Spleen (tissue), 11 donors: ENCODE measurements around the gene CCDC12. TPM values are rescaled to one million over a fixed set of nuclear protein-coding genes. Genes with fewer than 3 reads are reported as not detected.

Experiments
- DNase-seq: peaks from one replicate; pipeline ENCODE4 v3.0.0-alpha.2; 2020
- H3K27ac ChIP-seq, 8 donors: fragments of 200-600 bp; sonication (generic) in 7 of 8; 1 replicate in 4 of 8; 2 replicates in 4 of 8; pipeline versions ENCODE4 v1.5.0 to v1.8.0; 2016 to 2021; ENCODE audit warnings: inconsistent platforms in 4 of 8, mild to moderate bottlenecking in 4 of 8, moderate library complexity in 1 of 8
- H3K27me3 ChIP-seq, 7 donors: fragments of 200-600 bp; sonication (generic) in 6 of 7; replicated peaks in 1 of 7; 1 replicate in 4 of 7; 2 replicates in 3 of 7; pipeline versions ENCODE4 v1.5.0 to v1.8.0; 2016 to 2021; ENCODE audit warnings: inconsistent platforms in 3 of 7, mild to moderate bottlenecking in 1 of 7
- H3K36me3 ChIP-seq, 6 donors: fragments of 200-600 bp; sonication (generic) in 5 of 6; 1 replicate in 4 of 6; 2 replicates in 2 of 6; pipeline versions ENCODE4 v1.5.0 to v1.8.0; 2016 to 2021; ENCODE audit warnings: inconsistent platforms in 2 of 6
- H3K4me1 ChIP-seq, 6 donors: fragments of 200-600 bp; sonication (generic) in 5 of 6; 1 replicate in 3 of 6; 2 replicates in 3 of 6; pipeline versions ENCODE4 v1.5.0 to v1.8.0; 2016 to 2021; ENCODE audit warnings: inconsistent platforms in 3 of 6
- H3K4me3 ChIP-seq, 8 donors: fragments of 200-600 bp; sonication (generic) in 7 of 8; 1 replicate in 4 of 8; 2 replicates in 4 of 8; pipeline versions ENCODE4 v1.5.0 to v1.8.0; 2016 to 2021; ENCODE audit warnings: inconsistent platforms in 4 of 8, mild to moderate bottlenecking in 4 of 8, moderate library complexity in 2 of 8
- H3K9me3 ChIP-seq, 8 donors: fragments of 200-600 bp; sonication (generic) in 7 of 8; 1 replicate in 4 of 8; 2 replicates in 4 of 8; pipeline versions ENCODE4 v1.5.0 to v1.8.0; 2016 to 2021; ENCODE audit warnings: inconsistent platforms in 4 of 8
- POLR2A ChIP-seq, 3 donors: fragments of 450-650 bp; IDR thresholded peaks; one replicate each; pipeline ENCODE4 v1.5.1; 2017; ENCODE audit warnings: antibody characterized with exemption in 3 of 3, mild to moderate bottlenecking in 1 of 3
- POLR2AphosphoS5 ChIP-seq, 3 donors: sonication (generic); formaldehyde crosslinking; IDR thresholded peaks; one replicate each; pipeline ENCODE4 v1.5.1; 2017; ENCODE audit warnings: antibody characterized with exemption in 3 of 3
- WGBS, 5 donors: extraction: QIAGEN DNeasy Blood & Tissue Kit in 3 of 5; methylation state at CpG; one replicate each; pipeline versions ENCODE4 v1.1.5 to v1.1.7; 2013 to 2018; 5-methylcytosine and 5-hydroxymethylcytosine counted together
- intact Hi-C: fragments of 100-400 bp; cut with DNase I; formaldehyde crosslinking; loops from one replicate; pipeline ENCODE4 v1.15.0; 2023; ENCODE audit warnings: low total_unique reads
- polyA plus RNA-seq, 3 donors: library from polyadenylated mRNA; stranded (reverse); fragments of 200-250 nt; gene quantifications; one replicate each; pipeline ENCODE4 v1.2.1, GENCODE V29; 2013
- total RNA-seq, 7 donors: library from RNA; depleted of rRNA in 3 of 7; stranded (reverse); fragments of >200 nt in 3 of 7; fragmentation: NEBNext Ultra II Directional in 4 of 7; extraction: Animal tissue kit (Norgen Biotek cat#: 25700) in 4 of 7; gene quantifications; one replicate each; pipeline versions ENCODE4 v1.1.0 to v1.2.1, GENCODE V29; 2016 to 2021
- TF ChIP-seq, protein P1 (sequence below), 11 experiments: fragments of 200-600 bp in 7 of 11; fragments of 450-650 bp in 4 of 11; sonication (generic) in 4 of 11; IDR thresholded peaks in 8 of 11; conservative IDR thresholded peaks in 3 of 11; 1 replicate in 7 of 11; 2 replicates in 4 of 11; pipeline versions ENCODE4 v1.4.0 to v1.8.0; 2016 to 2021; ENCODE audit warnings: antibody characterized with exemption in 11 of 11, inconsistent platforms in 4 of 11, mild to moderate bottlenecking in 1 of 11
- donor health status: healthy with polysubstance abuse.
- donor health status: DM: no; HTN: no; CAD: no; lungs with moderate emphysema.
- donor health status: DM: no; HTN: no; CAD: no.
- donor health status: Bipolar disorder and iron deficiency.
- donor health status: healthy.
- donor health status: DM: no; HTN: no; CAD: no.
- donor health status: DM: yes; HTN: yes; CAD: no.

Gene CCDC12
- total and polyA plus RNA-seq, 10 donors = 36.5 to 124 (median 55.7) TPM

DNA sequence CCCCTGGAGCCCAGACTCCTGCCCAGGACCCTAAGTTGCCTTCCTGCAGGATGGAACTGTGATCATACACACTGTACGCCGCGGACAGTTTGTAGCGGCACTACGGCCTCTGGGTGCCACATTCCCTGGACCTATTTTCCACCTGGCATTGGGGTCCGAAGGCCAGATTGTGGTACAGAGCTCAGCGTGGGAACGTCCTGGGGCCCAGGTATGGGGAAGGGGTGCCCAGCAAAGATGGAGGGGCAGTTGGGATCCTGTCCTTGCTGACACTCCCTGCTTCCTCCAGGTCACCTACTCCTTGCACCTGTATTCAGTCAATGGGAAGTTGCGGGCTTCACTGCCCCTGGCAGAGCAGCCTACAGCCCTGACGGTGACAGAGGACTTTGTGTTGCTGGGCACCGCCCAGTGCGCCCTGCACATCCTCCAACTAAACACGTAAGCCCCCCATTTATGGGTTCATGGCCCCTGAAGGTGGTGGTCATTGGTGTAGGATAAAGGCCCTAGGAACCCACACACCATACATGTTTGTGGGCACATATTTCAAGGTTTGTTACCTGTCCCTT, 31.8 kb upstream of the CCDC12 start:
- whole genome bisulfite sequencing, 5 donors = 89 to 98% (median 95%) methylated on average over 13 of the region's 13 CpGs
- Histone ChIP-seq H3K9me3 (no peaks in the 10 kb centered on the region), H3K36me3 (peaks cover 0 to 89% (median 51%) of the 10 kb centered on the region in 6 donors), H3K4me1 (peaks cover 4 to 31% (median 18%) of the 10 kb centered on the region in 6 donors), H3K4me3 (peak overlapping the region in 1 of 8 donors; percentile 75), H3K27me3 (no peaks in the 10 kb centered on the region), H3K27ac (peak overlapping the region in 2 of 8 donors; percentile 59 to 82)
- peak; percentile 45 for DNase-seq
- TF ChIP-seq, protein P1, sequence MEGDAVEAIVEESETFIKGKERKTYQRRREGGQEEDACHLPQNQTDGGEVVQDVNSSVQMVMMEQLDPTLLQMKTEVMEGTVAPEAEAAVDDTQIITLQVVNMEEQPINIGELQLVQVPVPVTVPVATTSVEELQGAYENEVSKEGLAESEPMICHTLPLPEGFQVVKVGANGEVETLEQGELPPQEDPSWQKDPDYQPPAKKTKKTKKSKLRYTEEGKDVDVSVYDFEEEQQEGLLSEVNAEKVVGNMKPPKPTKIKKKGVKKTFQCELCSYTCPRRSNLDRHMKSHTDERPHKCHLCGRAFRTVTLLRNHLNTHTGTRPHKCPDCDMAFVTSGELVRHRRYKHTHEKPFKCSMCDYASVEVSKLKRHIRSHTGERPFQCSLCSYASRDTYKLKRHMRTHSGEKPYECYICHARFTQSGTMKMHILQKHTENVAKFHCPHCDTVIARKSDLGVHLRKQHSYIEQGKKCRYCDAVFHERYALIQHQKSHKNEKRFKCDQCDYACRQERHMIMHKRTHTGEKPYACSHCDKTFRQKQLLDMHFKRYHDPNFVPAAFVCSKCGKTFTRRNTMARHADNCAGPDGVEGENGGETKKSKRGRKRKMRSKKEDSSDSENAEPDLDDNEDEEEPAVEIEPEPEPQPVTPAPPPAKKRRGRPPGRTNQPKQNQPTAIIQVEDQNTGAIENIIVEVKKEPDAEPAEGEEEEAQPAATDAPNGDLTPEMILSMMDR (IDR thresholded peaks at IDR 0.05 in 8 of 11, conservative IDR thresholded peaks at IDR 0.05 in 3 of 11) = no peak
- TF ChIP-seq POLR2A (IDR thresholded peaks at IDR 0.05) (no peak), POLR2AphosphoS5 (IDR thresholded peaks at IDR 0.05) (no peak)
- intact Hi-C loops = no loop called here

DNA sequence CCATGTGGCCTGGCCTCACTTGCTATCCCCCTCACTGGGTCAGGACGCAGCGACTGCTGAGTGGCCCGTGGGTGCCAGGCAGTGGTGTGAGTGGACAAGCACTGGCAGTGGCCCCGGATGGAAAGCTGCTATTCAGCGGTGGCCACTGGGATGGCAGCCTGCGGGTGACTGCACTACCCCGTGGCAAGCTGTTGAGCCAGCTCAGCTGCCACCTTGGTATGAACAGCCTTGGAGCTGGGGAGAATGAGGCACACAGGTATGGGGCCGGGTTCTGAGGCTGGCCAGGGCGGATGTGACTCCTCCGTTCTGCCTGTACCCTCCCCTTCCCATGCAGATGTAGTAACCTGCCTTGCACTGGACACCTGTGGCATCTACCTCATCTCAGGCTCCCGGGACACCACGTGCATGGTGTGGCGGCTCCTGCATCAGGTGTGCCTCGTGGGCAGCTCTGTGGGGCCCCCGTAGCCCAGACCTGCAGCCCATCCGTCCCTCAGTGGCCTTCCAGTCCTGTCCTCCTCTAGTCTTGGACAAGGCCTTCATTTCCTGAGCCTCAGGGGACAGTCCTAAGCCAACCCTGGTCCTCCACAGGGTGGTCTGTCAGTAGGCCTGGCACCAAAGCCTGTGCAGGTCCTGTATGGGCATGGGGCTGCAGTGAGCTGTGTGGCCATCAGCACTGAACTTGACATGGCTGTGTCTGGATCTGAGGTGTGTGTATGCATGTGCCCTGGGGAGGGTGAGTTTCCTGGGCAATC, 31.1 kb upstream of the CCDC12 start:
- Histone ChIP-seq H3K9me3 (no peaks in the 10 kb centered on the region), H3K27ac (no peak overlapping the region), H3K4me3 (no peak overlapping the region), H3K36me3 (peaks cover 0 to 89% (median 56%) of the 10 kb centered on the region in 6 donors), H3K4me1 (peaks cover 4 to 31% (median 18%) of the 10 kb centered on the region in 6 donors), H3K27me3 (no peaks in the 10 kb centered on the region)
- WGBS, 5 donors = 87 to 100% (median 94%) methylated on average over 2 to 16 of the region's 16 CpGs
- peak; percentile 76 for DNase-seq
- intact Hi-C loops = no loop called here
- TF ChIP-seq, protein P1 (IDR thresholded peaks at IDR 0.05 in 8 of 11, conservative IDR thresholded peaks at IDR 0.05 in 3 of 11) = no peak
- TF ChIP-seq POLR2A (IDR thresholded peaks at IDR 0.05) = no peak
- peak in 1 of 3 donors; percentile 51 for TF ChIP-seq POLR2AphosphoS5 (IDR thresholded peaks at IDR 0.05)

DNA sequence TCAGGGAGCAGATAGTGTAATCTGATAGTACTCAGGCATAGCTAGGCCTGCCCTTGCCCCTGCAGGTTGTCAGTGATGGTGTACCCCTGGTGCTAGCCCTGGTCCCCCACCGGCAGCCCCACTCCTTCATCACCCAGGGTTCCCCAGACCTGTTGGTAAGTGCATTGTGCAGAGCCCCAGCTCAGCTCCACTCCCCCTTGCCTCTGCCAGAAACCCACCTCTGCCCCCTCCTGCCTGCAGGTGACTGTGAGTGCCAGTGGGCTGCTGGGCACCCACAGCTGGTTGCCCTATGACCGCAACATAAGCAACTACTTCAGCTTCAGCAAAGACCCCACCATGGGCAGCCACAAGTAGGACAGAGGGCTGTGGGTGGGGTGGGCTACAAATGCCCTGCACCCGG, 30.5 kb upstream of the CCDC12 start:
- intact Hi-C loops = no loop called here
- DNase-seq = peak; percentile 51
- TF ChIP-seq POLR2AphosphoS5 (IDR thresholded peaks at IDR 0.05) = no peak
- TF ChIP-seq POLR2A (IDR thresholded peaks at IDR 0.05) = no peak
- TF ChIP-seq, protein P1 (IDR thresholded peaks at IDR 0.05 in 8 of 11, conservative IDR thresholded peaks at IDR 0.05 in 3 of 11) = no peak
- no peak overlapping the region for H3K27ac ChIP-seq
- H3K36me3 ChIP-seq = peaks cover 0 to 89% (median 62%) of the 10 kb centered on the region in 6 donors
- H3K9me3 ChIP-seq = no peaks in the 10 kb centered on the region
- WGBS, 5 donors = 75 to 97% (median 90%) methylated on average over 2 to 3 of the region's 3 CpGs
- H3K4me3 ChIP-seq = no peak overlapping the region
- H3K4me1 ChIP-seq = peaks cover 4 to 31% (median 18%) of the 10 kb centered on the region in 6 donors
- no peaks in the 10 kb centered on the region for H3K27me3 ChIP-seq

DNA sequence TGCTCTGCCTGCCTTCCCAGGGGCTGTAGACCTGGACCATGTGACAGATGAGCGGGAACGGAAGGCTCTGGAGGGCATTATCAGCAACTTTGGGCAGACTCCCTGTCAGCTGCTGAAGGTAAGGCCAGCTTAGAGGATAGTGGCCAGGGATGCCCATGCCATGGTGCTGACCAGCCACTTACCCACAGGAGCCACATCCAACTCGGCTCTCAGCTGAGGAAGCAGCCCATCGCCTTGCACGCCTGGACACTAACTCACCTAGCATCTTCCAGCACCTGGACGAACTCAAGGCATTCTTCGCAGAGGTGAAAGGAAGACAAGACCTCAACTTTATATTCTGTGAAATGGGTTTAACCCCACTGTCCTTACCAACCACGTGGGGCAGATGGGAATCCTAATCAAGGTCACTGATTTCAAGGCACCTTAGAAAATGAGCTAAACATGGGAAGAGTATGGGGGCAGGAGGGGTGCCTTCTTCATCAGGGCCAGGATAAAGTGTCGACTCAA, 29.7 kb upstream of the CCDC12 start:
- intact Hi-C loops = no loop called here
- Histone ChIP-seq H3K27me3 (no peaks in the 10 kb centered on the region), H3K27ac (no peak overlapping the region), H3K9me3 (no peaks in the 10 kb centered on the region), H3K36me3 (peaks cover 0 to 97% (median 70%) of the 10 kb centered on the region in 6 donors), H3K4me1 (peaks cover 4 to 36% (median 18%) of the 10 kb centered on the region in 6 donors), H3K4me3 (no peak overlapping the region)
- DNase-seq = peak; percentile 58
- WGBS, 5 donors = 88 to 95% (median 91%) methylated on average over 7 to 9 of the region's 9 CpGs
- TF ChIP-seq POLR2AphosphoS5 (IDR thresholded peaks at IDR 0.05) = no peak
- TF ChIP-seq, protein P1 (IDR thresholded peaks at IDR 0.05 in 8 of 11, conservative IDR thresholded peaks at IDR 0.05 in 3 of 11) = no peak
- no peak for TF ChIP-seq POLR2A (IDR thresholded peaks at IDR 0.05)
